GM18909 (cell line): Measurements from ENCODE around the gene FCGBP.
"Not testable (repeated sequence)": the region's sequence is repeated elsewhere in the genome, so short reads cannot be mapped to it uniquely, and the experiment has no call there.

ENCODE experiments used
- ATAC-seq: cut with Tn5 transposase; IDR thresholded peaks from one replicate; pipeline ENCODE4 v1.9.1; 2021; ENCODE audit warnings: mild to moderate bottlenecking; ENCODE audit not compliant: unreplicated experiment, poor library complexity

Gene FCGBP

DNA sequence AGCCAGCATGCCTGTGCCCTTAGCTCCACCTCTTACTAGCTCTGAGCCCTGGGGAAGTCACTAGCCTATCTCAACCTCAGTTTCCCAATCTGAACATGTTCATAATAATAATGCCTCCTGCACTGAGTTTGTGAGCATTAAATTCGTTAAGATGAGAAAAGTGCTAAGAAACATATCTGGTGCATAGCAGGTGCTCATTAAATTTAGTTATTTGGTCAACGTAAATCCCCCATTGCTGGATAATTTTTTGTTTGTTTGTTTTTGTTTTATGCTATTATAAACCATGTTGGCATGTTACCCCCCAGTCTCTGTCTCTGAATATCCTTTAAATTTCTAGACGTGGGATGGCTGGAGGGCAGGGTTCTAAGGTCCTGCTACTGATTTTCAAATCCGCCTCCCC, 10.6 kb downstream of the FCGBP start:
- no peak for ATAC-seq

DNA sequence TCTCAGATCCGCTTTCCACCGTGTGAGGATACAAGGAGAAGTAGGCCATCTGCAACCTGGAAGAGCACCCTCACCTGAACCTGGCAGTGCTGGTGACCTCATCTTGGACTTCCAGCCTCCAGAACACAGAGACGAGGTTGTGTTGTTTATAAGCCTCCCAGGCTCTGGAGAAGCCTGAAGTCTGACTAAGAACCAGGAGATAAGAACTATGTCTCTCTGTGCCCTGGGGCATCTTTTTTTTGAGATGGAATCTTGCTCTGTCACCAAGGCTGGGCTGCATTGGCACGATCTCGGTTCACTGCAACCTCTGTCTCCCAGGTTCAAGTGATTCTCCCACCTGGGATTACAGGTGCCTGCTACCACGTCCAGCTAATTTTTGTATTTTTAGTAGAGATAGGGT, 14.5 kb downstream of the FCGBP start:
- no peak for ATAC-seq

DNA sequence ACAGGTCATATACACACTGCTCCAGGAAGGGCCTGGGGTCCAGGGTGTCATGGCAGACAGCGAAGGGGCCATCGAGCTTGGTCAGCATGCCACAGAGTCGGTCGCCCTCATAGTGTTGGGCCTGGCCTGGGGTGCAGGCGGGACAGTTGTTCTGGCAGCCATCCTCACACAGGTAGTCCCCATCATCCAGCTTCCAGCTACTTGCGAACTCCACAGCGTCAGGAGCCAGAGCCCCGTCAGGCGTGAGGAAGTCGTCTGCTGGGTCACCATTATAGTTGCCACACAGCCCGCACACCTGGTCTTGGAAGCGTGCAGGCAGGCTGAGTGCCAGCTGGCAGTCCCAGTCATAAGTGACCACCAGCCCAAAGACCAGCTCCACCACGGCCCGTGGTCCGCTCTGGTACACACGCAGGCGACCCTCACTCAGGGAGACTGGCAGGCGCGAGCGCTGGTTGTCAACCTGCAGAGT, 16.2 kb downstream of the FCGBP start:
- ATAC-seq = no peak

DNA sequence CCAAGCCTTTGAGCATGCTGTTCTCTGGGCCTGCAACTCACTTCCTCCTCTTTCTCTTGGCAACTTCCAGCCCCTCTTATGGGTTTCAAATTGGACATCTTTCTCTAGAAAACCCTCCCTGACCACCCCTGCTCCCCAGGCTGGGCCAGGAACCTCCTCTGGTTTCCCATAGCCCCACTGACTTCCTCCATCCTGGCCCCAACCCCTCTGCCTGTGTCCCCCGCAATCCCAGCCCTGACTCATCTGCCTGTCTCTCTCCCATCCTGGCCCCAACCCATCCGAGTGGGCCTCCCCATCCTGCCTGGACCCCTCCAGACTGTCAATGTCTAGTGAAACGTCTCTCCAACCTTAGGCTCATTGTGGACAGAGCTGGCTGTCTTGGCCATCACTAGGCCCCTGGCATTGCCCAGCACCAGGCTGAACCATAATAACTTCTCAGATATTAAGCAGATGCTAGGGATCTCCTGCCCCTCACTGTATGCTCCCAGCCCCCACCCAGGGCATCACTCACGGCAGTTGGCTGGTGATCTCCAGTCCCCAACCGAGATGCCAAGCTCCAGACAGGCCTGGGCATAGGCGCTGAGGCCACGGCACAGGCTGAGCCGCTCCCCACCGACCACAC, 16.8 kb downstream of the FCGBP start:
- no peak for ATAC-seq

DNA sequence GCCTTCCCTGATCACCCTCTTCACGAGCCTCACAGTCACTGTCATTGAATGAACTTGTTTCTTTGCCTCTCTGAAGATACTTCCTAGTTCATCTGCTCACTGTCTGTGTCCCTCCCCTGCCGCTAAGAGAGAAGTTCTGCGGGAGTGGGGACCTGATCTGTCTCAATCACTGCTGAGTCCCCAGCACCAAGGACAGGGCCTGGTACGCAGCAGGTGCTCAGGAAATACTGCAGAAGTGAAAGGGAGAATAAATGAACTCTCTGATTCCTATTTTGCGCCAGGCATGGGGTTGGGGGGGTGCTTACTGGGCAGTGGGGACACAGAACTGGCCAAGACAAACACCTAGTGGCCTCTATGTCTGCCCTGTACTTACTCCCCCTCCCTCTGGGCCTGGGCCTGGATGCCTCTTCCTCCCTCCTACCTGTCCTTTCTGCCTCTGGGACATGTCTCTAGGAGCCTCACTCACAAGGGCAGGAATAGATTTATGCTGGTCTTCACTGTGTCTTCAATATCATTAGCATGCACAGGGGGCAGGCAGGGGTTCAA, 17.5 kb downstream of the FCGBP start:
- no peak for ATAC-seq

DNA sequence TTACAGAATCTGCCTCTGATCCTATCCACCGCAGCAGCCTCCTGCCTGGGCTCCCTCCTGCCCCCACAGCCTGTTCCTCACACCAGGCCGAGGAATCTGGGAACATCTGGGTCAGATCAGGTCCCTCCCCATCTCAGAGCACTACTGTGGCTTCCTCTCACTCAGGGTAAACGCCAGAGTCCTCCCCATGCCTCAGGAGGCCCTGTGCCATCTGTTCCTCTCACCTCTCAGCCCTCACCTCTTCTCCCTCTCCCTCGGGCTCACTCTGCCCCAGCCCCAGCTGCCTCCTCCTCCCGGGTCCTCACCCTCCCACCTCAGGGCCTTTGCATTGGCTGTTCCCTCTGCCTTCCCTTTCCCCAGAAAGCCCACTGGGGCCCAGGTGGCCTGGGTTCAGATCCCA, 18.2 kb downstream of the FCGBP start:
- no peak for ATAC-seq

DNA sequence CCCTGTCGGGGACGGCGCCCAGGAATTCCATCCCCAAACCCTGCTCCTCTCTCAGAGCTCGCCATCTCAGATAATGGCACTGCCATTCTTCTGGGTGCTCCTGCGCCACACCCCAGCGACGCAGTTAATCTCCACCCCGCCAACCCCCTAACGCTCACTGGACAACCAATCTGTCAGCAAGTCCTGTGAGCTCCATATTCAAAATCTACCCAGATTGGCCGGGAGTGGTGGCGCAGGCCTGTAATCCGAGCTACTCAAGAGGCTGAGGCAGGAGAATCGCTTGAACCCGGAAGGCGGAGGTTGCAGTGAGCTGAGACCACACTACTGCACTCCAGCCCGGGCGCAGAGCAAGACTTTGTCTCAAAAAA, 18.6 kb downstream of the FCGBP start:
- no peak for ATAC-seq

DNA sequence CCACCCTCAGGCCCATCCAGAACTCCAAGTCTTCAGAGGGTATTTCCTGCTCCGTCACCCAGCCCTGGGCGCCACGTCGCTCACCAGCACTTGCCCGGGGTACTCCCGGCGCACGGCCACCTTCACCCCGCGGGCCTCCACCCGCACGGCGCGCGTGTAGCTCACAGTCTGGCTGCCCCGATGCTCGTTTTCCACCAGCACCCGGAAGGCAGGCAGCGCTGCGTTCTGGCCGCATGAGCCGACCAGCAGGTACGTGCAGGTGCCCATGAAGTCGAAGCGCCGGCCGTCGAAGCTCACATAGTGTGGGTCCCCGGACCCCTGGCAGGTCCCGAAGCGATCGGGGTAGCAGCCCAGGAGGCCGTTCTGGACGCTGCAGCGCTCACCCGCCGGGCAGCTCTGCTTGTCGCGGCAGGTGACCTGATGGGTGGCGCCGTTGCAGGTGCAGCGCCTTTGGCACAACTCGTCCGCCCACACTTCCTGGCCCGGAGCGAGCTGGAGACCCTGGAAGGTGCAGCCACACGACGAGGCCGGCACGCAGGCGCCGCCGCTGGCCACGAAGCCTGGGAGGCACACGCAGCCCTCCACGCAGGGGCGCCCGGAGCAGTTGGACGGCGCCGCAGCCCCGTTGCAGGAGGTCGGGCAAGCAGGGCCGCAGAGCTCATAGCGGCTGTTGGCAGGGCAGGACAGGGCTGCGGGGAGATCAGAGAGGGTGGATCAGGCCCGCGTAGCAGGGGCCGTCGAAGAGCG, 19.2 kb downstream of the FCGBP start:
- ATAC-seq = no peak

DNA sequence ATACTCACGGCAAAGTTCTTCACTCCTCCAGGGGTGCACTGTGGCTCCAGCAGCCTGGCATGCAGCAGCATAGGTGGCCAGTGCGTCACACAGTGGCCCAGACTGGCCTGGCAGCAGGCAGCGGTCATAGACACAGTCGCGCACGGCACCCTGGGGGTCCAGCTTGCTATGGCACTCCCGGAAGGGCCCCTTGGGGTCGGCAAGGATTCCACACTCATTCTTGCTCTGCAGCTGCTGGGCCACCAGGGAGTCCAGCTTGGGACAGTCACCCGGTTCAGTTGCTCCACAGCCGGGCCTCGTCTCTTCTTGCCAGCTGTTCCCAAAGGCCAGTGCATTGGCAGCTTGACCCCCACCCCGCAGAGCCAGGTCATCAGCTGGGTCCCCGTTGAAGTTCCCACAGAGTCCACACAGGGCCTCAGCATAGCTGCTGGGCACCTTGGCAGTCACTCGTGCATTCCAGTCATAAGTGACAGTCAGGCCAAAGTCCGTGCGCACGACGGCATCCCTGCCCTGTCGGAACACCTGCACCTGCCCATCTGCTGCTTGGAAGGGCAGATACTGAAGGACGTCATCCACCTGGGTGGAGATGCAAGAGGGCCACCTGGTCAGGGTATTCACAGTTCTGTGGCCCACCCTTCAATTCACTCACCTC, 20.6 kb downstream of the FCGBP start:
- no peak for ATAC-seq

DNA sequence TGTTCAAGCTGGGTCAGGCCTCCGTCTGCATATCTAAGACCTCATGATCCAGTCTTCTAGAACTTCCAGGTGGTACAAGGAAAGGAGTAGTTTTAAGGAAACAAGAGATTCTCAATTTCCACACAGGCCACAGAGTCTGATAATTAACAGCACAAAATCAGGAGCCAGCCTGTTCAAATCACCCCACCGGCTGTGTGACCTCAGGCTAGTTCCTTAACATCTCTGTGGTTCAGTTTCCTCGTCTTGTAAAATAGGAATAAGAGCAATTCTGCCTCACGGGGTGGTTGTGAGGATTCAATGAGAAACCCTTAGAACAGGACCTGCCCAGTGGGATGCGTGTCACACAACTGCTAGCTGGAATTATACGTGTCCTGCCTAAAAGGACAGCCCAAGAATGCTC, 25.6 kb downstream of the FCGBP start:
- ATAC-seq = no peak

DNA sequence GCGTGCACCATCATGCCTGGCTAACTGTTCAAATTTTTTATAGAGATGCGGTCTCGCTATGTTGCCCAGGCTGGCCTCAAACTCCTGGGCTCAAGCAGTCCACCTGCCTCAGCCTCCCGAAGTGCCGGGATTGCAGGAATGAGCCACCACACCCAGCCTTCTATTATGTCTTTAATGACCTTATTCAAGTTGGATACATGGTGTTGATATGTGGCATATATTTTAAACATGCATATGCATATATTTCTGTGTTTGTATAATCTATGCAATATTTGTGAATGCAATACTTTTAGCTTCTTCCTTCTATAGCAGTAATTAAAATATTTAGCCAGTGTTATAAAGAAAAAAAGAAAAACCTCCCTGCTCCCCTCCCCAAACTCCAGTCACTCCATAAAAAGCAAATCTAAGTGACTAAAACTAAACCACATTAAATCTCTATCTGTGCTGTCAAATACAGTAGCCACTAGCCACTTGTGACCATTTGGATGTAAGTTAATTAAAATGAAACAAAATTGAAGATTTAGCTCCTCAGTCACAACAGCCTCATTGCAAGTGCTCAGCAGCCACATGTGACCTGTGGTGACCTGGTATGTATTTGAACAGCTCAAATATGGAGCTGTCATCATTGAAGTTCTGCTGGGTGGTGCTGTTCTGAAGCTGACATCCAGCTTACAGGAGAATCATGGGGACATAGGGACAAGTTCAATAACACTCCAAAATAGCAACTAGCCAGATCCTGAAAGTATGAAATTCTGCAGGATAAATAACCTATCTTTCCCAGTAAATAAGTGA, 27.4 kb downstream of the FCGBP start:
- no peak for ATAC-seq

DNA sequence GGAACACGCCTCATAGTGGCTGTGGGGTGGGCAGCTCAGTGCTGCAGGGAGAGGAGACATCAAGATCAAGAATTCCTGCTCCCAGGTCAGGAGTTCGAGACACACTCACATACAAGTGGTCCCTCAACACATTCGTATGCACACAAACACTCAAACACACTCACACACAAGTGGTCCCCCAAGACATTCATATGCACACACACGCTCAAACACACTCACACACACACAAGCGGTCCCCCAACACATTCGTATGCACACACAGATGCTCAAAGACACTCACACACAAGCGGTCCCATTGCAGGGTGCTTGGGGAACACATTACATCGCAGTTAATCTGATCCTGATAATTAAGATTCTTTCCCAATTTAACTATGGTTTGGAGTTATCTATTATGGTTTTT, 28.2 kb downstream of the FCGBP start:
- no peak for ATAC-seq

DNA sequence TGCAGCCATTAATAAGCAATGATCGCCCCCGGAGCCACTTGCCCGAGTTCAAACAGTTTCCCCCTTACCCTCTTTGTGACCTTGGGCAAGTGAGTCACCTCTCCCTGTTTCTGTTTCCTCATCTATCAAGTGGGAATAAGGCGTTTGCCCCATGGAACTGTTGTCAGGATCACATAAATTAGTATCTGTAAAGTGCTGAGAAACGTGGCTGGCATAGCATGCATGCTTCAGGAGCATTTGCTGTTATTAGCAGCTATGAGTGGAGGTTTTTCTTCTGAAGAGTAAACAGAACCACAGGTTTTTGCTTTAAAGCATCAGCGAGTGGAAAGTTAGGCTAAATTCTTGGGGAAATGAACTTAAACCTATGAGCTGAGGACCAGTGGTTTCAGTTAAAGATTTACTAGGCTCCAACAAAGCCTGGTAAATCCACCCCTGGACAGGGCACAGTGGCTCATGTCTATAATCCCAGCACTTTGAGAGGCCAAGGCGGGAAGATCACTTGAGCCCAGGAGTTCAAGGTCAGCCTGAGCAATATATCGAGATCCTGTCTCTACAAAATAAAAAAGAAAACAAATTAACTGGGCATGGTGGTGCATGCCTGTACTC, 30.8 kb downstream of the FCGBP start:
- ATAC-seq = not testable (repeated sequence)

DNA sequence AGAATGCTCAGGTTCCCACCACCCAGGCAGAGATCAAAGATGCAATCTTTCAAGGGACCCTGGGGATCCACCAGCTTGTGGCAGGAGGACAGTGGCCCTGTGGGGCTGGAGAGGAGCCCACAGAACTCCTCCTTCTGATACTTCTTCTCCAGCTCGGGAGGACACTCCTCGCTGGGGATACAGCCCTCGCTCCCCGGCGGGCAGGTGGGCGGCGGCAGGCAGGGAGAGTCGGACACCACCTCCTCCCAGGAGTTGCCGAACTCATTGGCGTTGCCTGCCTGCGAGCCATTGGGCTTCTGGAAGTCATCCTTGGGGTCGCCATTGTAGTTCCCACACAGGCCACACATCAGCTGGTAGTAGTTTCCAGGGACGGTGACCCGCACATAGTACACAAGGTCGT, 32.1 kb downstream of the FCGBP start:
- not testable (repeated sequence) for ATAC-seq

DNA sequence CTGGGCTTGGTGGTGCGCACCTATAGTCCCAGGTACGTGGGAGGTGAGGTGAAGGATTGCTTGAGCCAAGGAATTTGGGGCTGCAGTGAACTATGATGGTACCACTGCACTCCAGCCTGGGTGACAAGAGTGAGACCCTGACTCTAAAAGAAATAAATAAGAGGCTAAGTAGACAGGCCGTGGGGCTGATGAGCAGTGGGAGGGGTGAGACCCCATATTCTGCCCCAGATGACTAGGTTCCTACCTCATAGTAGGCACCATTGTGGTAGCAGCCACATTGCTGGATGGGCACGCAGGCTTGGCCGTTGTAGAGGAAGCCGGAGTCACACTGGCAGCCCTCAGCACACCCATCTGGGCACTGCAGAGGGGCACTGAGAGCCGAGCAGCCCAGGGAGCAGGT, 32.8 kb downstream of the FCGBP start:
- ATAC-seq = not testable (repeated sequence)

DNA sequence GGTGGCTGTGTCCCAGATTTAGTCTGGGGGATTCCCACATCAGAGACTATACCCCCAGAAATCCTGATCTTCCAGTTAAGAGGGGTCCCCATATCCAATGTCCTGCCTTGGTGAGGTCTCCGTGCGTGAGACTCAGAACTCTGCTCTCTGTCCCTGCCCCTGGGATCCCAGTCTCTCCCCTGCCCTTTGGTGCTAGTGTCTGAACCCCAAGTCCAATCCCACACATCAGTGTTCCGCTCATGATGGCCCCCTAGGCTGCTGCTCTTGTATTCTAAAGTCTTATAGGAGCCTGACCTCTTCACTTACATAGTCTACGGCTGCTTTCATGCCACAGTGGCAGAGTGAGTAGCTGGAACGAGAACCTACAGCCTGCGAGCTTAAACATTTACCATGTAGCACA, 35.6 kb downstream of the FCGBP start:
- ATAC-seq = not testable (repeated sequence)

DNA sequence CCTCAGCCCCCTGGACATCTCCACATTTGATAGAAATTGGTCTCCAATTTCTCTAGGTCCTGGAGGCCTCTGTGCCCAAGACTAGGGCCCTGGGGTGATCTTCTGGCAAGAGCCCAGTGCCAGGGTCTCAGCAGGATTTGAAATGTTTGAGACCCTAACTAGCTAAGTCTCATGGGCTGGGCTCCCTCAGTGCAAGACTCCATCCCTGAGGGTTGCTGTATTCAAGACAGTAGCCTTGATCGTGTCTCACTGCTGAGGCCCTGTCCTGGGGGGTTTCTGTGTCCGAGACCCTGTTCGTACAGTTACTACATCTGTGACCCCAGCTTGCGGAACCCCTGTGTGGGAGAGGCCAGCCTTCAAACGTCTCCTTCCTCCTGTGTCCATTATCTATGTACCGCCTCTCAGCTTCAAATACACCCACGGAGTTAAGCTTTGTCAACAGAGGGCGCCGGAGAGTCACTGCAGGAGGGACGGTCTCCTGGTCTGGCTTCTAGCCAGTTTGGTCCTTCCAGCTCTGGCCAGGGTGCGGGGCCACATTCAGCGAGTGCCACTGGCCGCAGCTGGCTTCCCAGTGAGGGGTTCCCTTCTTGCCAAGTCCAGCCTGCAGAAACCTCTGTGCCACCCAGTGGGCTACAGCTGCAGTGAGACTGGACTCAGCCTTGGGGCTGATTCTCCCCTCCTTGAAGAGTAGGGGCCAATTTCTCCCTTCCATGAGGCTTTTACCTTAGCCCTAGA, 36.8 kb downstream of the FCGBP start:
- ATAC-seq = not testable (repeated sequence)

DNA sequence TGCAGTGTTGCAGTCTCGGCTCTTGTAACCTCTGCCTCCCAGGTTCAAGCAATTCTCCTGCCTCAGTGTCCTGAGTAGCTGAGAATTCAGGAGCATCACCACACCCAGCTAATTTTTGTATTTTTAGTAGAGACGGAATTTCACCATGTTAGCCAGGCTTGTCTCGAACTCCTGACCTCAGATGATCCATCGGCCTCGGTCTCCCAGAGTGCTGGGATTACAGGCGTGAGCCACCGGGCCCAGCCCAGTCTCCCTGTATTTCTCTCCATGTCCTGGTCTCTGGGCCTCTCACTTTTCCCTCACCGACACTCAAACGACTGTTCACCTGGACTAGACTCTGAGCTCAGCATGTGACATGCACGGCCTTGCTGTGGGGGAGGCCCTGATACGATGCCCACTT, 39.3 kb downstream of the FCGBP start:
- not testable (repeated sequence) for ATAC-seq

DNA sequence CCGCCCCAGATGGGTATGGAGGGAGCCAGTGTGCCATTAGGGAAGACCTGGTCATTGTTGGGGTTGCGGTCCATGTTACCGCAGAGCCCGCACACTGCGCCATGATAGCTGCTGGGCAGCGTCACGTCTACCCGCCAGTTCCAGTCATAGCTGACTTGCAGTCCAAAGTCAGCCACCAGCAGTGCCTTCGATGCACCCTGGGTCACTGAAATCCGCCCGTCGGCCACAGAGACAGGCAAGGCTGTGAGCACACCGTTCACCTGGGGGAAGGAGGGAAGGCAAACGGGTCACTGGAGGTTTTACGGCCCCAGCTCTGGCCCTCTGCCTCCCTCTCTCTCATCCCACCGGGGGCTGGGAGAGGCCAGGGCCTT, 40.2 kb downstream of the FCGBP start:
- ATAC-seq = not testable (repeated sequence)
